Activated CD4-positive, alpha-beta T cell treated with anti-CD3 and anti-CD28 coated beads, Interleukin-2, amount 50 U/mL, for 4 hours (primary cell): Measurements from ENCODE around the gene CPB2.
A peak's percentile ranks its signal among the peaks of the same experiment; 100 is the strongest.

Experiments used
- DNase-seq, 2 experiments: peaks; one replicate each; pipeline ENCODE4 v3.0.0-alpha.2; 2020

CPB2 gene

GRCh38 chr13:46094478-46094877, 10.4 kb downstream of the CPB2 start:
- DNase-seq = no peak

GRCh38 chr13:46088821-46089562, 15.8 kb downstream of the CPB2 start:
- no peak for DNase-seq

GRCh38 chr13:46087481-46087880, 17.4 kb downstream of the CPB2 start:
- DNase-seq = no peak

GRCh38 chr13:46086985-46087384, 17.8 kb downstream of the CPB2 start:
- no peak for DNase-seq

GRCh38 chr13:46086421-46086922, 18.4 kb downstream of the CPB2 start:
- DNase-seq = no peak

- DNase-seq = no peak
Measured at GRCh38 chr13:46085737-46086136, 19.1 kb downstream of the CPB2 start.

- DNase-seq = no peak
Measured at GRCh38 chr13:46082324-46082723, 22.5 kb downstream of the CPB2 start.

GRCh38 chr13:46079770-46080169, 25.1 kb downstream of the CPB2 start:
- no peak for DNase-seq

- no peak for DNase-seq
Measured at GRCh38 chr13:46077265-46077664, 27.6 kb downstream of the CPB2 start.

GRCh38 chr13:46076827-46077226, 28.0 kb downstream of the CPB2 start:
- no peak for DNase-seq

GRCh38 chr13:46075811-46076210, 29.0 kb downstream of the CPB2 start:
- no peak for DNase-seq

- no peak for DNase-seq
Measured at GRCh38 chr13:46071590-46072249, 33.1 kb downstream of the CPB2 start.

- no peak for DNase-seq
Measured at GRCh38 chr13:46063292-46063691, 41.5 kb downstream of the CPB2 start.

GRCh38 chr13:46062185-46062584, 42.6 kb downstream of the CPB2 start:
- no peak for DNase-seq

GRCh38 chr13:46059405-46059804, 45.4 kb downstream of the CPB2 start:
- DNase-seq = no peak

- no peak for DNase-seq
Measured at GRCh38 chr13:46058268-46058667, 46.6 kb downstream of the CPB2 start.

- no peak for DNase-seq
Measured at GRCh38 chr13:46057256-46058015, 47.4 kb downstream of the CPB2 start.

- no peak for DNase-seq
Measured at GRCh38 chr13:46053162-46054012, 51.4 kb downstream of the CPB2 start.

- peak; percentile 89 to 91 for DNase-seq
Measured at GRCh38 chr13:46052319-46053161, 52.3 kb downstream of the CPB2 start, which contains the start of gene ZC3H13. Gene ZC3H13, minus strand, starts transcription at chr13:46052746. Its CDS starts 7,239 bp downstream, at chr13:46045507.

- no peak for DNase-seq
Measured at GRCh38 chr13:46051968-46052318, 52.9 kb downstream of the CPB2 start.

- no peak for DNase-seq
Measured at GRCh38 chr13:46050771-46051170, 54.1 kb downstream of the CPB2 start.

GRCh38 chr13:46045424-46045823, 59.4 kb downstream of the CPB2 start:
- no peak for DNase-seq
